Osteoblast (primary cell): ENCODE measurements around the gene TTLL5. TPM values are rescaled to one million over a fixed set of nuclear protein-coding genes. Genes with fewer than 3 reads are reported as not detected.

Source experiments
- total RNA-seq: library from RNA; depleted of rRNA; stranded (reverse); fragments of >200 nt; gene quantifications from 2 replicates; pipeline ENCODE4 v1.2.3, GENCODE V29; 2012

Gene TTLL5
- total RNA-seq, 1 donor: 30.4 TPM

Other genes starting within 250 kb of the TTLL5 start
- gene JDP2, start 233.2 kb upstream of the TTLL5 start, total RNA-seq: 70.7 and 77.1 TPM in 2 replicates
- gene BATF, start 138.8 kb upstream of the TTLL5 start, total RNA-seq: 0.59 and 0.72 TPM in 2 replicates
- 1.5 and 1.8 TPM in 2 replicates for gene FLVCR2, start 82.6 kb upstream of the TTLL5 start, total RNA-seq
- 7.2 and 8.0 TPM in 2 replicates for gene ERG28, start 370 bp upstream of the TTLL5 start, total RNA-seq